ENCODE data around the gene NUDT16.

Gene NUDT16

DNA sequence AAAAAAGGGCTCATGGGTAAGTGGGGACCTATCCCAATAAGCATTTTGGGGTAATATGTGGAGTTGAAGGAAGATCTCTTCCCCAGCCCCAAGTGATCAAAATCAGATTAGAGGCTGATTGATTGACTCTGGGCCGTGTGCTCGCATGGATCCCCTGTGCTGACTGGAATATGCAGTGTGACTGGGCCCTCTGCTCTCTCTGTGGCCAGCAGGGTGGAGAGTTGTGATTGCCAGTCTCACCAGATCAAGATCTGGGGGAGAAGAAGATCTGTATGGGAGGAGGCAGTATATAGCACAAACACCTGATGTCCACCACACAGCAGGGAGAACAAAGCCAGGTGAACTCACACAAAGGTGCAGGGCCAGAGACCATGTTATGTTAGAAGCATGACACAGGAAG, 8.8 kb downstream of the NUDT16 start:
- Mint-ChIP-seq H3K4me3 (no peak overlapping the region), H3K9me3 (no peaks in the 10 kb centered on the region), H3K36me3 (ENCODE audit: low read depth) (peaks cover 10% of the 10 kb centered on the region), H3K27ac (no peak overlapping the region), H3K4me1 (no peaks in the 10 kb centered on the region), H3K27me3 (ENCODE audit: low read depth) (no peaks in the 10 kb centered on the region)
- TF ChIP-seq, protein P1, sequence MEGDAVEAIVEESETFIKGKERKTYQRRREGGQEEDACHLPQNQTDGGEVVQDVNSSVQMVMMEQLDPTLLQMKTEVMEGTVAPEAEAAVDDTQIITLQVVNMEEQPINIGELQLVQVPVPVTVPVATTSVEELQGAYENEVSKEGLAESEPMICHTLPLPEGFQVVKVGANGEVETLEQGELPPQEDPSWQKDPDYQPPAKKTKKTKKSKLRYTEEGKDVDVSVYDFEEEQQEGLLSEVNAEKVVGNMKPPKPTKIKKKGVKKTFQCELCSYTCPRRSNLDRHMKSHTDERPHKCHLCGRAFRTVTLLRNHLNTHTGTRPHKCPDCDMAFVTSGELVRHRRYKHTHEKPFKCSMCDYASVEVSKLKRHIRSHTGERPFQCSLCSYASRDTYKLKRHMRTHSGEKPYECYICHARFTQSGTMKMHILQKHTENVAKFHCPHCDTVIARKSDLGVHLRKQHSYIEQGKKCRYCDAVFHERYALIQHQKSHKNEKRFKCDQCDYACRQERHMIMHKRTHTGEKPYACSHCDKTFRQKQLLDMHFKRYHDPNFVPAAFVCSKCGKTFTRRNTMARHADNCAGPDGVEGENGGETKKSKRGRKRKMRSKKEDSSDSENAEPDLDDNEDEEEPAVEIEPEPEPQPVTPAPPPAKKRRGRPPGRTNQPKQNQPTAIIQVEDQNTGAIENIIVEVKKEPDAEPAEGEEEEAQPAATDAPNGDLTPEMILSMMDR (IDR thresholded peaks at IDR 0.05; ENCODE audit: unreplicated experiment in 3 of 3) = no peak

DNA sequence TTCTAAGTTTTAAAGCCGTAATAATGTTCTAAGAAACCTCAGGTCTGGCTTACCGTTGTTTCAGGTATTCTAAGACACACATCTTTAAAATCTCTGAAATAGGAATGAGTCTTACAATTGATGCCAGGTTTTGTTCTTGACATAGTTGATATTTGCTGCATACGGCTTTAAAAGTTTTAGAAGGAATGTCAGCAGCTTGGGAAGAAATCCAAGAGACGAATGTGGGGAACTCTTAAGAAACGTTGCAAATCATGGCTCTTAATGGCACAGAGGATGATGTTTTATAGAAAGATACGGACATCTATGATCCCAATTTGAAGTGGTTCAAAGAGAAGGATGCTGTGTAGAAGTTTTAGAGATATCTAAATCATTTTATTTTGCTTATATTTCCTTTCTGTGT, 11.5 kb downstream of the NUDT16 start:
- Mint-ChIP-seq H3K9me3 (no peaks in the 10 kb centered on the region), H3K27me3 (ENCODE audit: low read depth) (no peaks in the 10 kb centered on the region)
- TF ChIP-seq, protein P1 (IDR thresholded peaks at IDR 0.05; ENCODE audit: unreplicated experiment in 3 of 3) = no peak

DNA sequence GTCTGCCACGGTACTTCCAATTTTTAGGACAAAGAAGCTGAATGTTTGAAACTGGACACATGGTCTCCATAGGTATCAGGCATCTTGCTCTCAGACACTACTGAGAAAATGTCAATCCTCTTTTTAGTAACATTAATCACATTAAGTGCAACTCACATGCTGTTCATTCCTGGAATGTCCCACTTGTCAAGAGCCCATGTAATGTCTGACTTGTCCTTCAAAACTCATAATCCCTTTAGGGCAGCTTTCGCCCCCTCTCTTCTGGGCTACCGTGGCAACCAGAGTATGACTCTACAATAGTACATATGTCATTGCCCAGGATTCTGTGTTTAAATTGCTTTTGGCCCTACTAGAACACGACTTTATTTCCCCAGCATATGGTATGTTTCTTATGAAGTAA, 12.3 kb downstream of the NUDT16 start:
- no peaks in the 10 kb centered on the region for H3K36me3 Mint-ChIP-seq (ENCODE audit: low read depth)
- no peak overlapping the region for H3K4me3 Mint-ChIP-seq
- H3K9me3 Mint-ChIP-seq = no peaks in the 10 kb centered on the region
- H3K4me1 Mint-ChIP-seq = no peaks in the 10 kb centered on the region
- no peak overlapping the region for H3K27ac Mint-ChIP-seq
- H3K27me3 Mint-ChIP-seq (ENCODE audit: low read depth) = no peaks in the 10 kb centered on the region
- TF ChIP-seq, protein P1 (IDR thresholded peaks at IDR 0.05; ENCODE audit: unreplicated experiment in 3 of 3) = no peak

More for the DNA sequence above, 11.5 kb downstream of the NUDT16 start:
- no peak overlapping the region for H3K4me3 Mint-ChIP-seq
- H3K27ac Mint-ChIP-seq = no peak overlapping the region
- H3K4me1 Mint-ChIP-seq = no peaks in the 10 kb centered on the region
- no peaks in the 10 kb centered on the region for H3K36me3 Mint-ChIP-seq (ENCODE audit: low read depth)

DNA sequence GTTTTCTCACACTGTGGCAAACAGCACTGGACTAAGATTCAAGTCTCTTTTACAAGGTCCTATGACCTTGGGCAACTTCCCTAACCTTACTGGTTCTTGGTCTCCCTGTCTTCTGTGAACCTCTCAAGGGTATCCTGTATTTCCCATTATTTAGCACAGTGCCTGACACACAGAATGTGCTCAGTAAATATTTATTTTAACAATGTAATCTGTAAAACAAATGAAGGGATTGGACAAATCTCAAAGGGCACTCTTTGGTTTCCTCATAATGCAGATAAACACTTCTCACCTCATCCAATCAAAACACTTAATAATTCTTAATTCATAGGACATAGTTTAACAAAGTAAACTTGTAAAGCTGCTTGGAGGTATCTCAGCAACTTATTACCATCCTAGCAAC, 12.8 kb downstream of the NUDT16 start:
- Mint-ChIP-seq H3K36me3 (ENCODE audit: low read depth) (no peaks in the 10 kb centered on the region), H3K27me3 (ENCODE audit: low read depth) (no peaks in the 10 kb centered on the region), H3K4me3 (no peak overlapping the region), H3K27ac (no peak overlapping the region), H3K9me3 (no peaks in the 10 kb centered on the region), H3K4me1 (no peaks in the 10 kb centered on the region)
- TF ChIP-seq, protein P1 (IDR thresholded peaks at IDR 0.05; ENCODE audit: unreplicated experiment in 3 of 3) = no peak

DNA sequence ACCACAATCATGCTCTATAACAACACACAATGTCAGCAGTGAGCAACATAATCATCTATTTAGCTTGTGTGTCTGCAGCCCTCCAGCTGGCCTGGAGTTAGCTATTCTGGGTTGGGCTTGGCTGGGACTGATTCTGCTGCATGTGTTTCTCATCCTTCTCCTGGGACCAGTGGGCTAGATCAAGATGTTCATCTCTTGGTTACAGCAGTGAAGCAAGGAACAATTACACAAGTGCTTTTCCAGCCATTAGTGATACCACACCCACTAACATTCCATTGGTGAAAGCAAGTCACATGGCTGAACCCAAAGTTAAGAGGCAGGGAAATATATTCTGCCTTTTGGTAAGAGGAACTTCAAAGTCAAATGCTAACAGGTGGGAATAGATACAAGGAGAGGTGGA, 14.6 kb downstream of the NUDT16 start:
- no peaks in the 10 kb centered on the region for H3K4me1 Mint-ChIP-seq
- no peak overlapping the region for H3K27ac Mint-ChIP-seq
- H3K36me3 Mint-ChIP-seq (ENCODE audit: low read depth) = no peaks in the 10 kb centered on the region
- no peaks in the 10 kb centered on the region for H3K27me3 Mint-ChIP-seq (ENCODE audit: low read depth)
- H3K9me3 Mint-ChIP-seq = no peaks in the 10 kb centered on the region
- H3K4me3 Mint-ChIP-seq = no peak overlapping the region
- TF ChIP-seq, protein P1 (IDR thresholded peaks at IDR 0.05; ENCODE audit: unreplicated experiment in 3 of 3) = no peak

DNA sequence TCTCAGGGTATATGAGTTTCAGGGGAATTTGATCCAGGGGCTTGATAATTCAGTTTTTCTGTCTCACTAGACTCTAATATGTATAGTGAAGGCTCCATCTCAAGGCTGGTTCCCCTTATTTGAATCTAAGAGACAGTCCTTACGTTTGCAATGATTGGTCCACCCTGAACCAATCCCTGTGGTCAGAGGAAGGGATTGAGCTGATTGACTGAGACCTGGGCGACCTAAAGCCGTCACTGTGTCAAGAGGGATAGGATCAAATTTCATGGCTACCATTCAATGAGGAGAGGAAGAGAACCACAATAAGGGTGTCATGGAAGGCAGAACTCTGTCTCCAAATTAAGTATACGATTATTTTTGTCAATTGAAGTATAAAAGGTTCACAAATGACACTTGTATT, 16.3 kb downstream of the NUDT16 start:
- Mint-ChIP-seq H3K36me3 (ENCODE audit: low read depth) (no peaks in the 10 kb centered on the region), H3K27ac (no peak overlapping the region), H3K4me1 (no peaks in the 10 kb centered on the region), H3K27me3 (ENCODE audit: low read depth) (no peaks in the 10 kb centered on the region), H3K9me3 (no peaks in the 10 kb centered on the region), H3K4me3 (no peak overlapping the region)
- TF ChIP-seq, protein P1 (IDR thresholded peaks at IDR 0.05; ENCODE audit: unreplicated experiment in 3 of 3) = no peak
